HepG2 (cell line): Measurements from ENCODE around the gene CPT1B. TPM values are rescaled to one million over a fixed set of nuclear protein-coding genes. Genes with fewer than 3 reads are reported as not detected.

ENCODE experiments used
- ATAC-seq: fragments of 200-7000 bp; cut with Tn5 transposase; 3 replicates; pipeline ENCODE4 v1.9.1; 2020; ENCODE audit warnings: mild to moderate bottlenecking, moderate library complexity
- BruUV-seq: library from RNA; stranded (reverse); fragments of 400-500 nt; replicated peaks from 2 replicates; lab custom pipeline; 2021; lab: Mats Ljungman, UMichigan
- CTCF ChIA-PET: fragments of 300-600 bp; formaldehyde crosslinking; extraction: SDS; loops from one replicate; lab custom pipeline; 2021; ENCODE audit warnings: low total read pairs, inconsistent platforms, low intra/inter-chr PET ratio; lab: Yijun Ruan, JAX
- POLR2A ChIA-PET: fragments of 350-600 bp; sonication (Branson Sonifier 250); formaldehyde crosslinking; loops from one replicate; lab custom pipeline; 2020; ENCODE audit warnings: antibody characterized with exemption, inconsistent platforms; lab: Yijun Ruan, JAX
- DNase-seq: peaks from one replicate; pipeline ENCODE4 v3.0.0-alpha.2; 2015; ENCODE audit warnings: low spot score
- FAIRE-seq: peaks from 3 replicates; lab custom pipeline; 2011; peaks lifted over from hg19 to GRCh38; lab: Jason Lieb, UNC
- H2AFZ ChIP-seq: one replicate; pipeline ENCODE4 v1.6.1; 2011; ENCODE audit warnings: low read length, inconsistent platforms
- H3K27ac ChIP-seq: fragments of 300-600 bp; 3 replicates; pipeline ENCODE4 v1.8.0; 2011; ENCODE audit warnings: mixed run types, mild to moderate bottlenecking, mixed read lengths, low read length, inconsistent platforms; ENCODE audit not compliant: insufficient read depth; ENCODE audit errors: extremely low read length
- H3K27me3 ChIP-seq, 2 experiments: fragments of 200-600 bp in 1 of 2; 2 replicates in 1 of 2; 3 replicates in 1 of 2; pipeline versions ENCODE4 v1.6.0 to v1.8.0; 2011; ENCODE audit warnings: low read length in 2 of 2, mild to moderate bottlenecking in 2 of 2, moderate library complexity in 2 of 2, inconsistent platforms in 1 of 2; ENCODE audit not compliant: insufficient read depth in 2 of 2, control insufficient read depth in 1 of 2
- H3K36me3 ChIP-seq, 2 experiments: fragments of 200-600 bp in 1 of 2; replicated peaks in 1 of 2; 2 replicates in 1 of 2; 3 replicates in 1 of 2; pipeline versions ENCODE4 v1.5.1 to v1.8.0; 2011; ENCODE audit warnings: low read length in 2 of 2, inconsistent platforms in 1 of 2; ENCODE audit not compliant: insufficient read depth in 2 of 2, control insufficient read depth in 1 of 2
- H3K4me1 ChIP-seq: 2 replicates; pipeline ENCODE4 v1.5.1; 2012; ENCODE audit warnings: low read length, inconsistent platforms; ENCODE audit not compliant: insufficient read depth
- H3K4me2 ChIP-seq: 2 replicates; pipeline ENCODE4 v1.6.0; 2011; ENCODE audit warnings: low read depth, low read length, inconsistent platforms
- H3K4me3 ChIP-seq, 3 experiments: fragments of 200-600 bp in 1 of 3; sonication (generic), shearing (Covaris generic) in 1 of 3; replicated peaks in 1 of 3; 2 replicates each; pipeline ENCODE4 v1.5.1; 2011 to 2016; ENCODE audit warnings: low read length in 3 of 3, inconsistent platforms in 2 of 3, low read depth in 2 of 3, mild to moderate bottlenecking in 2 of 3, control low read depth in 1 of 3, mixed read lengths in 1 of 3; ENCODE audit not compliant: insufficient read depth in 1 of 3
- H3K79me2 ChIP-seq: one replicate; pipeline ENCODE4 v1.6.1; 2011; ENCODE audit warnings: low read length, inconsistent platforms; ENCODE audit not compliant: insufficient read depth
- H3K9ac ChIP-seq: 2 replicates; pipeline ENCODE4 v1.6.0; 2011; ENCODE audit warnings: mild to moderate bottlenecking, low read depth, low read length, inconsistent platforms; ENCODE audit not compliant: insufficient read depth
- H3K9me3 ChIP-seq: 2 replicates; pipeline ENCODE4 v1.5.1; 2012; ENCODE audit warnings: mild to moderate bottlenecking, low read length
- H4K20me1 ChIP-seq: 2 replicates; pipeline ENCODE4 v1.6.0; 2011; ENCODE audit warnings: inconsistent platforms, mild to moderate bottlenecking, low read length, moderate library complexity; ENCODE audit not compliant: insufficient read depth
- BCL6 ChIP-seq: IDR thresholded peaks from 2 replicates; pipeline ENCODE4 v1.6.1; 2016; ENCODE audit warnings: missing genetic modification reagents, missing compliant biosample characterization
- GMEB1 ChIP-seq: sonication (generic); formaldehyde crosslinking; IDR thresholded peaks from 2 replicates; pipeline ENCODE4 v1.5.1; 2020; ENCODE audit warnings: missing genetic modification reagents, mild to moderate bottlenecking, borderline replicate concordance
- HDAC6 ChIP-seq: fragments of 200-600 bp; sonication (generic); IDR thresholded peaks from 2 replicates; pipeline ENCODE4 v1.7.0; 2017; ENCODE audit warnings: mild to moderate bottlenecking, antibody characterized with exemption, low read length, low read depth
- HES4 ChIP-seq: sonication (generic); formaldehyde crosslinking; IDR thresholded peaks from 2 replicates; pipeline ENCODE4 v1.9.0; 2021; ENCODE audit warnings: mild to moderate bottlenecking, missing genetic modification reagents, borderline replicate concordance
- KLF11 ChIP-seq: IDR thresholded peaks from 2 replicates; pipeline ENCODE4 v1.6.1; 2016; ENCODE audit warnings: missing compliant biosample characterization
- ZFY ChIP-seq: sonication (generic); formaldehyde crosslinking; IDR thresholded peaks from 2 replicates; pipeline ENCODE4 v1.4.0; 2020; ENCODE audit warnings: missing genetic modification reagents
- ZNF230 ChIP-seq: sonication (generic); formaldehyde crosslinking; IDR thresholded peaks from 2 replicates; pipeline ENCODE4 v1.4.0; 2020; ENCODE audit warnings: mild to moderate bottlenecking, missing genetic modification reagents
- ZNF256 ChIP-seq: sonication (generic); formaldehyde crosslinking; conservative IDR thresholded peaks from 2 replicates; pipeline ENCODE4 v1.4.0; 2020; ENCODE audit warnings: missing genetic modification reagents
- ZNF282 ChIP-seq: fragments of 450-650 bp; IDR thresholded peaks from 2 replicates; pipeline ENCODE4 v1.6.1; 2018; ENCODE audit not compliant: partially characterized antibody
- WGBS: methylation state at CpG from one replicate; pipeline ENCODE4 v1.1.6; 2017; ENCODE audit warnings: low lambda C conversion rate; 5-methylcytosine and 5-hydroxymethylcytosine counted together
- in situ Hi-C: cut with HindIII; loops from 2 replicates; pipeline ENCODE4 v1.10.0; 2017; ENCODE audit warnings: low pct_unique_long_range_greater_than_20kb; ENCODE audit not compliant: extremely low pct_ligation_motif_present
- intact Hi-C: fragments of 100-400 bp; cut with micrococcal nuclease; formaldehyde crosslinking; loops from one replicate; pipeline ENCODE4 v1.10.0; 2022; ENCODE audit not compliant: unreplicated experiment
- polyA plus RNA-seq, 8 experiments: library from polyadenylated mRNA; depleted of rRNA in 3 of 8; stranded (reverse) in 7 of 8; unstranded in 1 of 8; fragments of >200 nt; fragmentation: Illumina TruSeq in 4 of 8; extraction: Trizol in 4 of 8; gene quantifications; 2 replicates each; pipeline versions ENCODE4 v1.2.1 to v1.2.3, GENCODE V29; 2011 to 2016; ENCODE audit warnings: low read depth in 4 of 8, missing spikeins in 1 of 8, mixed read lengths in 1 of 8; ENCODE audit not compliant: insufficient read depth in 1 of 8
- total RNA-seq, 5 experiments: library from RNA; depleted of rRNA; stranded (reverse); fragments of >200 nt; fragmentation: Illumina TruSeq; extraction: Trizol; gene quantifications; 2 replicates each; pipeline ENCODE4 v1.2.3, GENCODE V29; 2016; ENCODE audit warnings: low read depth in 1 of 5

Gene CPT1B
- total and polyA plus RNA-seq, 2 of the 13 experiments (the other 11 are each of a cell fraction or from before 2014, with no cell fraction given): 9.2 to 19.5 TPM

DNA sequence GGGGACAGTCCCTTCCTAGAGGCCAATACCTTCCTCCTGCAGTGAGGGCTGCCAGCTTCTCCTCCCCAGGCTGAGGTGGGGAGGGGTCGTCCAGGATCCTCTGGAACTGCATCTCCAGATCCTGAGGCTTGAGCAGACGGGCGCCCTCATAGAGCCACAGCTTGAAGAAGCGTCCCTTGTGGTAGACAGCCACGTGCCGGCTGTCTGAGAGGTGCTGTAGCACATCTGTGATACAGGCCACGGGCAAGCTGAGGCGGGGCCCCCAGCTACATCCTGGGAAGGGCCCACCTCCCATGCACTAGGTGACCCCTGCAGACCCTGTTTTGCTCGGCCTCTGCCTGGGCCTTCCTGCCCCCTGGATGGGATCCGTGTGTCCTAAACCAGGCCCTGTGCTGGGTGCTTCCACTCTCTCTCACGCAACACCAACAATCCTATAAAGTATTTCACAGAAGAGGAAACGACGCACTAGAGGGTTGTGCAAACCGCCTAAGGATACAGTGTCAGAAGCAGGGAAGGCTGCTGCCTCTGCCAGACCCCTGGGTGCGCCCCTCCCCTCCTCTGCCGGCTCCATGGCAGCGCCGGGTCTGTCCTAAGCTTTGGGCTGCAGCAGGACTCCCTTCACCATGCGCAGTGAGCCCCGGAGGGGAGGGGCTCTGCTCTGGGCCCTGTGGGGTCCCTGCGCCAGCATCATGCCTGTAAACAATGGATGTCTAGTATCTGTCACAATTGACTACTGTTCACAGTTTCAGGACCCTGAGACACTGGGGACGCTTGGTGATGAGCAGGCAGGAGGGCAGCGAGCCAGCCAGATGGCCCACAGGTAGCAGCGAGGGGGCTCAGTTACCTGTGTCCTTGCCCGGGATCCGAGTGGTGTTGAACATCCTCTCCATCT is 4.5 kb downstream of the CPT1B start:
- DNase-seq: no peak
- TF ChIP-seq ZNF230 (CRISPR knock-in tag) (no peak), HES4 (no peak), HDAC6 (no peak), KLF11 (CRISPR knock-in tag) (no peak), GMEB1 (CRISPR knock-in tag) (no peak), ZFY (no peak), BCL6 (no peak), ZNF256 (CRISPR knock-in tag) (no peak), ZNF282 (no peak)
- no peak overlapping the region for H3K4me2 ChIP-seq
- H3K9me3 ChIP-seq: no peaks in the 10 kb centered on the region
- POLR2A ChIA-PET: no interaction called here
- 95% methylated on average over 13 of the region's 26 CpGs for WGBS
- H2AFZ ChIP-seq: no peak overlapping the region
- peaks cover 4 to 5% of the 10 kb centered on the region in 2 experiments; a peak in 2 of 5 replicates for H3K36me3 ChIP-seq
- no peak for ATAC-seq
- no TSS peak for BruUV-seq
- no peaks in the 10 kb centered on the region for H3K79me2 ChIP-seq
- peaks cover 18% of the 10 kb centered on the region for H3K4me1 ChIP-seq
- intact Hi-C loops: no loop called here
- no peaks in the 10 kb centered on the region for H3K27me3 ChIP-seq
- H3K9ac ChIP-seq: no peak overlapping the region
- in situ Hi-C loops: no loop called here
- H3K4me3 ChIP-seq: no peak overlapping the region
- no peak for FAIRE-seq
- H3K27ac ChIP-seq: no peak overlapping the region
- no peaks in the 10 kb centered on the region for H4K20me1 ChIP-seq
- CTCF ChIA-PET: no interaction called here
